ENCODE results near the gene UNKL. TPM values are rescaled to one million over a fixed set of nuclear protein-coding genes. Genes with fewer than 3 reads are reported as not detected.

UNKL gene
- total and polyA plus RNA-seq, 2 of the 8 experiments (the other 6 are each of a cell fraction or from before 2014, with no cell fraction given): 25.1 to 31.8 TPM

DNA sequence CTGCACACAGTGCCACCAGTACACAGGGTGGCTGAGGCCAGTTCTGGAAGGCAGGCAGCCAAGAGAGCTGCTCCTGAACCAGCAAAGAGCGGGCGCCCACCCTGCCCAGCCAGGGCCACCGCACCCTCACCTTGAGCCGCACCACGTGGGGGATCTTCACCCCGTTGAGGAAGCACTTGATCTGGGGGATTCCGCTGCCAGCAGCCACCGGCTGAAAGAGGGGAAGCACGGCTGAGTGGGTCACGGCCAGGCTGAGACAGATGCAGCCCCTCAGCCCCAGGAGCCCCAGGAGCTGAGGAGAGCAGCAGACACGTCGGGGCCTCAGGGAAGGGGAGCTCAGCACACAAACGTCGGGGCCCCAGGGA, 44.5 kb upstream of the UNKL start:
- Histone ChIP-seq H3K4ac (replicated peaks; ENCODE audit: insufficient read length, low read depth, low read length) (no peak overlapping the region), H2AFZ (ENCODE audit: low read length) (no peak overlapping the region), H2AK5ac (ENCODE audit: low read depth, low read length) (no peak overlapping the region), H4K20me1 (replicated peaks in 1 of 2; ENCODE audit: control insufficient read depth in 1 of 2, insufficient read depth in 2 of 2, low read length in 2 of 2) (peaks cover 0 to 7% of the 10 kb centered on the region in 2 experiments), H3K79me1 (ENCODE audit: low read depth, low read length) (no peaks in the 10 kb centered on the region; the same call in 1 of the 2 replicates), H3K36me3 (ENCODE audit: control insufficient read depth in 2 of 4, insufficient read depth in 4 of 4, low read length in 3 of 4) (peaks cover 0 to 39% (median 9%) of the 10 kb centered on the region in 4 experiments; a peak in 6 of 8 replicates), H4K5ac (ENCODE audit: insufficient read length, low read depth, low read length) (no peak overlapping the region), H3K4me1 (replicated peaks in 1 of 4; ENCODE audit: control insufficient read depth in 3 of 4, insufficient read depth in 4 of 4, low read length in 3 of 4) (no peaks in the 10 kb centered on the region), H3K9ac (replicated peaks in 1 of 4; ENCODE audit: extremely low read depth in 1 of 4, low read depth in 3 of 4, low read length in 3 of 4) (no peak overlapping the region), H2BK20ac (ENCODE audit: low read length) (no peak overlapping the region), H3K4me2 (ENCODE audit: insufficient read depth in 1 of 2, low read depth in 2 of 2, low read length in 2 of 2) (no peak overlapping the region), H2BK12ac (ENCODE audit: low read depth, low read length) (no peak overlapping the region), H2BK5ac (ENCODE audit: low read depth, low read length) (no peak overlapping the region), H3K18ac (ENCODE audit: extremely low read depth, low read length) (no peak overlapping the region), H4K91ac (replicated peaks; ENCODE audit: insufficient read length, low read length) (no peak overlapping the region), H3K9me3 (ENCODE audit: insufficient read depth in 2 of 2, low read depth in 1 of 2, low read length in 1 of 2) (no peaks in the 10 kb centered on the region), H4K8ac (ENCODE audit: extremely low read depth, insufficient read depth, low read length) (no peak overlapping the region), H3K23ac (ENCODE audit: insufficient read length) (no peak overlapping the region), H3K14ac (ENCODE audit: insufficient read length) (no peak overlapping the region), H2BK120ac (replicated peaks; ENCODE audit: low read depth, low read length) (no peak overlapping the region), H3K79me2 (ENCODE audit: control insufficient read depth in 1 of 2, insufficient read depth in 2 of 2, low read length in 2 of 2) (no peaks in the 10 kb centered on the region; a peak in 1 of 4 replicates), H3K27ac (ENCODE audit: low read depth, low read length) (no peak overlapping the region), H3K4me3 (ENCODE audit: extremely low read depth in 1 of 4, insufficient read depth in 2 of 4, low read depth in 3 of 4, low read length in 4 of 4) (no peak overlapping the region), H3K23me2 (ENCODE audit: low read depth, low read length) (no peaks in the 10 kb centered on the region), H2BK15ac (ENCODE audit: low read length) (no peak overlapping the region), H3K56ac (replicated peaks; ENCODE audit: insufficient read length, low read depth, low read length) (no peak overlapping the region), H3K27me3 (replicated peaks in 1 of 4; ENCODE audit: control insufficient read depth in 3 of 4, extremely low read depth in 1 of 4, insufficient read depth in 3 of 4, low read length in 3 of 4) (no peaks in the 10 kb centered on the region)
- POLR2A ChIA-PET (ENCODE audit: partially characterized antibody): interaction anchor here (0.6 to 2.2 kb wide), 4 partner anchors 11 to 144 kb away, joined by 3 to 6 read pairs (median 3); no protein-coding TSS in a partner anchor
- DNase-seq (ENCODE audit: low read depth in 1 of 2, low spot score in 2 of 2) (peak in 1 of 2 experiments; percentile 17), FAIRE-seq (no peak)
- WGBS, 2 experiments (ENCODE audit: extremely low coverage in 1 of 2, insufficient coverage in 1 of 2, insufficient read length in 1 of 2, insufficient replicate concordance in 2 of 2, low coverage in 1 of 2, low lambda C conversion rate in 2 of 2, missing lambda C conversion rate in 1 of 2): 91% methylated on average over 9 of the region's 14 CpGs; no CpG with 5 or more reads in 1 of the 2 experiments
- CTCF ChIA-PET (ENCODE audit: partially characterized antibody): interaction anchor here (0.6 to 0.8 kb wide), 3 partner anchors 12 to 99 kb away, joined by 3 to 4 read pairs (median 3); no protein-coding TSS in a partner anchor
- TF ChIP-seq CTBP2 (IDR thresholded peaks at IDR 0.05; ENCODE audit: borderline replicate concordance, insufficient read depth, insufficient read length, low read length) (no peak), HDAC2 (IDR thresholded peaks at IDR 0.05; ENCODE audit: borderline replicate concordance in 1 of 2, low read depth in 2 of 2, low read length in 2 of 2) (no peak)
- TF ChIP-seq, protein P1, sequence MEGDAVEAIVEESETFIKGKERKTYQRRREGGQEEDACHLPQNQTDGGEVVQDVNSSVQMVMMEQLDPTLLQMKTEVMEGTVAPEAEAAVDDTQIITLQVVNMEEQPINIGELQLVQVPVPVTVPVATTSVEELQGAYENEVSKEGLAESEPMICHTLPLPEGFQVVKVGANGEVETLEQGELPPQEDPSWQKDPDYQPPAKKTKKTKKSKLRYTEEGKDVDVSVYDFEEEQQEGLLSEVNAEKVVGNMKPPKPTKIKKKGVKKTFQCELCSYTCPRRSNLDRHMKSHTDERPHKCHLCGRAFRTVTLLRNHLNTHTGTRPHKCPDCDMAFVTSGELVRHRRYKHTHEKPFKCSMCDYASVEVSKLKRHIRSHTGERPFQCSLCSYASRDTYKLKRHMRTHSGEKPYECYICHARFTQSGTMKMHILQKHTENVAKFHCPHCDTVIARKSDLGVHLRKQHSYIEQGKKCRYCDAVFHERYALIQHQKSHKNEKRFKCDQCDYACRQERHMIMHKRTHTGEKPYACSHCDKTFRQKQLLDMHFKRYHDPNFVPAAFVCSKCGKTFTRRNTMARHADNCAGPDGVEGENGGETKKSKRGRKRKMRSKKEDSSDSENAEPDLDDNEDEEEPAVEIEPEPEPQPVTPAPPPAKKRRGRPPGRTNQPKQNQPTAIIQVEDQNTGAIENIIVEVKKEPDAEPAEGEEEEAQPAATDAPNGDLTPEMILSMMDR (IDR thresholded peaks at IDR 0.05; ENCODE audit: control extremely low read depth in 1 of 3, insufficient read depth in 1 of 3, low read depth in 1 of 3, low read length in 3 of 3): no peak
